Endothelial cell of umbilical vein (primary cell): ENCODE results near the gene CDC20. TPM values are rescaled to one million over a fixed set of nuclear protein-coding genes. Genes with fewer than 3 reads are reported as not detected.

Source experiments
- BruUV-seq: library from RNA; stranded (reverse); fragments of 400-500 nt; replicated peaks from 2 replicates; lab custom pipeline; 2021; lab: Mats Ljungman, UMichigan
- CTCF ChIA-PET: fragments of 300-600, 350-600 bp; sonication (Branson Sonifier 250); formaldehyde crosslinking; loops from one replicate; lab custom pipeline; 2021; ENCODE audit warnings: antibody characterized with exemption, inconsistent platforms; lab: Charles Lee
- POLR2A ChIA-PET: fragments of 300-600, 350-600 bp; sonication (Branson Sonifier 250); formaldehyde crosslinking; loops from one replicate; lab custom pipeline; 2021; ENCODE audit warnings: antibody characterized with exemption, inconsistent platforms; lab: Charles Lee
- DNase-seq: peaks from one replicate; pipeline ENCODE4 v3.0.0-alpha.2; 2011; ENCODE audit warnings: low read depth, low spot score
- FAIRE-seq: peaks from 2 replicates; lab custom pipeline; 2011; peaks lifted over from hg19 to GRCh38; lab: Jason Lieb, UNC
- H2AFZ ChIP-seq: 2 replicates; pipeline ENCODE4 v1.6.0; 2012; ENCODE audit warnings: low read depth, low read length, control low read depth, inconsistent platforms
- H3K27ac ChIP-seq: 2 replicates; pipeline ENCODE4 v1.5.1; 2011; ENCODE audit warnings: low read depth, mild to moderate bottlenecking, control low read depth, low read length, moderate library complexity; ENCODE audit not compliant: insufficient read depth
- H3K27me3 ChIP-seq, 2 experiments: 2 replicates each; pipeline versions ENCODE4 v1.6.0 to v1.6.1; 2011; ENCODE audit warnings: low read length in 2 of 2, mixed read lengths in 1 of 2; ENCODE audit not compliant: control insufficient read depth in 2 of 2, insufficient read depth in 2 of 2
- H3K36me3 ChIP-seq, 2 experiments: 2 replicates in 1 of 2; 3 replicates in 1 of 2; pipeline ENCODE4 v1.5.1; 2011; ENCODE audit warnings: low read length in 2 of 2, mild to moderate bottlenecking in 1 of 2, moderate library complexity in 1 of 2; ENCODE audit not compliant: control insufficient read depth in 2 of 2, insufficient read depth in 2 of 2; ENCODE audit errors: extremely low read depth in 1 of 2
- H3K4me1 ChIP-seq: 3 replicates; pipeline ENCODE4 v1.5.1; 2011; ENCODE audit warnings: mild to moderate bottlenecking, low read length; ENCODE audit not compliant: control insufficient read depth, insufficient read depth; ENCODE audit errors: extremely low read depth
- H3K4me2 ChIP-seq: 2 replicates; pipeline ENCODE4 v1.6.1; 2011; ENCODE audit warnings: low read length, control low read depth, mixed read lengths; ENCODE audit not compliant: insufficient read depth
- H3K4me3 ChIP-seq, 3 experiments: fragments of 200-600 bp in 1 of 3; sonication (generic), shearing (Covaris generic) in 1 of 3; replicated peaks in 1 of 3; 2 replicates each; pipeline ENCODE4 v1.5.1; 2011 to 2016; ENCODE audit warnings: control low read depth in 3 of 3, low read length in 3 of 3, mild to moderate bottlenecking in 2 of 3, inconsistent platforms in 1 of 3, low read depth in 1 of 3, moderate library complexity in 1 of 3; ENCODE audit not compliant: insufficient read depth in 1 of 3
- H3K79me2 ChIP-seq: 2 replicates; pipeline ENCODE4 v1.6.0; 2012; ENCODE audit warnings: low read length, inconsistent platforms; ENCODE audit not compliant: control insufficient read depth, insufficient read depth
- H3K9ac ChIP-seq: replicated peaks from 2 replicates; pipeline ENCODE3; 2011; ENCODE audit warnings: low read length, control low read depth; ENCODE audit not compliant: insufficient read depth; ENCODE audit errors: extremely low read depth
- H3K9me1 ChIP-seq: replicated peaks from 3 replicates; pipeline ENCODE4 v1.6.0; 2011; ENCODE audit warnings: mild to moderate bottlenecking, low read length; ENCODE audit not compliant: control insufficient read depth, insufficient read depth; ENCODE audit errors: extremely low read depth
- H3K9me3 ChIP-seq: replicated peaks from 2 replicates; pipeline ENCODE4 v1.5.1; 2012; ENCODE audit warnings: low read length, inconsistent platforms; ENCODE audit not compliant: control insufficient read depth, insufficient read depth
- H4K20me1 ChIP-seq: replicated peaks from 2 replicates; pipeline ENCODE3; 2011; ENCODE audit warnings: mild to moderate bottlenecking, low read length; ENCODE audit not compliant: control insufficient read depth, insufficient read depth; ENCODE audit errors: extremely low read depth
- EZH2 ChIP-seq: IDR thresholded peaks from 2 replicates; pipeline ENCODE4 v1.6.1; 2012; ENCODE audit warnings: borderline replicate concordance, low read depth, mild to moderate bottlenecking, moderate library complexity, low read length, inconsistent platforms; ENCODE audit not compliant: severe bottlenecking
- FOS ChIP-seq: IDR thresholded peaks from 2 replicates; pipeline ENCODE4 v1.6.1; 2011; ENCODE audit warnings: mild to moderate bottlenecking, low read length, moderate library complexity, borderline replicate concordance; ENCODE audit not compliant: insufficient read depth
- GATA2 ChIP-seq: IDR thresholded peaks from 2 replicates; pipeline ENCODE4 v1.7.0; 2011; ENCODE audit warnings: low read depth, mild to moderate bottlenecking, moderate library complexity, mixed read lengths, low read length; ENCODE audit not compliant: insufficient read length, insufficient read depth
- JUN ChIP-seq: IDR thresholded peaks from 2 replicates; pipeline ENCODE4 v1.6.1; 2011; ENCODE audit warnings: borderline replicate concordance, low read depth; ENCODE audit not compliant: insufficient read length, insufficient read depth
- MYC ChIP-seq: IDR thresholded peaks from one replicate; pipeline ENCODE4 v1.6.1; 2011; ENCODE audit warnings: mild to moderate bottlenecking, low read depth, low read length
- POLR2A ChIP-seq: IDR thresholded peaks from 2 replicates; pipeline ENCODE4 v1.6.1; 2012; ENCODE audit warnings: low read depth, mild to moderate bottlenecking, control low read depth, low read length
- POLR2AphosphoS5 ChIP-seq: IDR thresholded peaks from 2 replicates; pipeline ENCODE4 v1.6.1; 2012; ENCODE audit warnings: low read depth, mild to moderate bottlenecking, control low read depth, low read length, moderate library complexity; ENCODE audit not compliant: insufficient read depth
- dilution Hi-C: fragments of 300-500 bp; cut with MboI; formaldehyde crosslinking; loops from one replicate; pipeline ENCODE4 v1.15.0; 2019; ENCODE audit warnings: low sequenced_read_pairs; ENCODE audit not compliant: extremely low pct_ligation_motif_present
- intact Hi-C: fragments of 100-400 bp; cut with micrococcal nuclease; formaldehyde crosslinking; loops from one replicate; pipeline ENCODE4 v1.10.0; 2022
- polyA plus RNA-seq, 4 experiments: library from polyadenylated mRNA; depleted of rRNA in 3 of 4; stranded (reverse) in 3 of 4; unstranded in 1 of 4; fragments of >200 nt; gene quantifications; 2 replicates each; pipeline versions ENCODE4 v1.2.1 to v1.2.3, GENCODE V29; 2011 to 2012; ENCODE audit warnings: missing spikeins in 1 of 4
- total RNA-seq: library from RNA; stranded (reverse); gene quantifications from 2 replicates; pipeline ENCODE4 v1.2.3, GENCODE V29; 2021
- TF ChIP-seq, protein P1 (sequence below), 2 donors: IDR thresholded peaks; 1 replicate in 1 of 2; 2 replicates in 1 of 2; pipeline ENCODE4 v1.5.1; 2011; ENCODE audit warnings: low read length in 2 of 2, mild to moderate bottlenecking in 2 of 2, moderate library complexity in 2 of 2, control low read depth in 1 of 2, inconsistent platforms in 1 of 2, low read depth in 1 of 2; ENCODE audit not compliant: insufficient read depth in 1 of 2; ENCODE audit errors: extremely low read depth in 1 of 2
- TF ChIP-seq, protein P2 (sequence below): IDR thresholded peaks from 2 replicates; pipeline ENCODE4 v1.6.1; 2011; ENCODE audit not compliant: insufficient read depth, insufficient read length

CDC20 gene
- total and polyA plus RNA-seq, 2 donors (not counting 3 experiments of a cell fraction or from before 2014, with no cell fraction given) = 129 to 170 TPM

DNA sequence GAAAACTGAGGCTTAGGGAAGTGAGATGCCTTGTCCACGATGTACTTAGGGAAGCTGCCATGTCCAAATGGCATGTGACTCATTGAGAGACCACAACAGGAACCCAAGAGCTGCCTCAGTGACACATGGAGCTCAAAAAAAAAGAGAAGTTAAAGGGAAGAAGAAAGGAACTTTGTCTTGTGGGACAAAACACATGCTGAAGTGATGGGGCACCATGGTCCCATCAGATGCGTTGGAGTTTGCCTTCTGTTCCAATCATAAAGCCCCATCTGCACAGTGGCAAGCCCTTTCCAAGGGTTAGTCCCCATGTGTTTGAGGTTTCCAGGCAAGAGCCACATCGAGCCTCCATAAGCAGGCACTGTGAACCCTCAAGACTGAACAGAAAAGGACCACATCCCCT lies 22.8 kb downstream of the CDC20 start:
- dilution Hi-C loops = no loop called here
- Histone ChIP-seq H3K79me2 (no peaks in the 10 kb centered on the region), H3K9me1 (no peaks in the 10 kb centered on the region), H3K4me3 (no peak overlapping the region), H3K4me2 (no peak overlapping the region), H3K4me1 (no peaks in the 10 kb centered on the region), H2AFZ (no peak overlapping the region), H3K36me3 (peaks cover 18 to 46% of the 10 kb centered on the region in 2 experiments), H3K9ac (no peak overlapping the region), H3K27me3 (no peaks in the 10 kb centered on the region), H3K9me3 (no peaks in the 10 kb centered on the region), H4K20me1 (no peaks in the 10 kb centered on the region), H3K27ac (no peak overlapping the region)
- CTCF ChIA-PET = interaction anchor here (0.7 to 1.3 kb wide), 3 partner anchors 33 to 155 kb away, joined by 3 to 5 read pairs (median 3); no protein-coding TSS in a partner anchor
- DNase-seq (no peak), FAIRE-seq (no peak)
- no peak for TF ChIP-seq FOS
- TF ChIP-seq POLR2AphosphoS5 = no peak
- TF ChIP-seq EZH2 = no peak
- TF ChIP-seq, protein P1, sequence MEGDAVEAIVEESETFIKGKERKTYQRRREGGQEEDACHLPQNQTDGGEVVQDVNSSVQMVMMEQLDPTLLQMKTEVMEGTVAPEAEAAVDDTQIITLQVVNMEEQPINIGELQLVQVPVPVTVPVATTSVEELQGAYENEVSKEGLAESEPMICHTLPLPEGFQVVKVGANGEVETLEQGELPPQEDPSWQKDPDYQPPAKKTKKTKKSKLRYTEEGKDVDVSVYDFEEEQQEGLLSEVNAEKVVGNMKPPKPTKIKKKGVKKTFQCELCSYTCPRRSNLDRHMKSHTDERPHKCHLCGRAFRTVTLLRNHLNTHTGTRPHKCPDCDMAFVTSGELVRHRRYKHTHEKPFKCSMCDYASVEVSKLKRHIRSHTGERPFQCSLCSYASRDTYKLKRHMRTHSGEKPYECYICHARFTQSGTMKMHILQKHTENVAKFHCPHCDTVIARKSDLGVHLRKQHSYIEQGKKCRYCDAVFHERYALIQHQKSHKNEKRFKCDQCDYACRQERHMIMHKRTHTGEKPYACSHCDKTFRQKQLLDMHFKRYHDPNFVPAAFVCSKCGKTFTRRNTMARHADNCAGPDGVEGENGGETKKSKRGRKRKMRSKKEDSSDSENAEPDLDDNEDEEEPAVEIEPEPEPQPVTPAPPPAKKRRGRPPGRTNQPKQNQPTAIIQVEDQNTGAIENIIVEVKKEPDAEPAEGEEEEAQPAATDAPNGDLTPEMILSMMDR (IDR thresholded peaks at IDR 0.05; ENCODE audit: extremely low read depth in 1 of 2, insufficient read depth in 1 of 2, low read depth in 1 of 2, low read length in 2 of 2) = no peak
- TF ChIP-seq MYC = no peak
- no peak for TF ChIP-seq GATA2
- TF ChIP-seq POLR2A = no peak
- TF ChIP-seq, protein P2, sequence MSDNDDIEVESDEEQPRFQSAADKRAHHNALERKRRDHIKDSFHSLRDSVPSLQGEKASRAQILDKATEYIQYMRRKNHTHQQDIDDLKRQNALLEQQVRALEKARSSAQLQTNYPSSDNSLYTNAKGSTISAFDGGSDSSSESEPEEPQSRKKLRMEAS = no peak
- no peak for TF ChIP-seq JUN
- POLR2A ChIA-PET = interaction anchor here (0.9 kb wide), 1 partner anchor 13 kb away, joined by 3 read pairs; the partner anchor contains the start of gene ELOVL1
- intact Hi-C loops = no loop called here
- BruUV-seq = no TSS peak
